ENCODE results near the gene IRS2.

The IRS2 gene

DNA sequence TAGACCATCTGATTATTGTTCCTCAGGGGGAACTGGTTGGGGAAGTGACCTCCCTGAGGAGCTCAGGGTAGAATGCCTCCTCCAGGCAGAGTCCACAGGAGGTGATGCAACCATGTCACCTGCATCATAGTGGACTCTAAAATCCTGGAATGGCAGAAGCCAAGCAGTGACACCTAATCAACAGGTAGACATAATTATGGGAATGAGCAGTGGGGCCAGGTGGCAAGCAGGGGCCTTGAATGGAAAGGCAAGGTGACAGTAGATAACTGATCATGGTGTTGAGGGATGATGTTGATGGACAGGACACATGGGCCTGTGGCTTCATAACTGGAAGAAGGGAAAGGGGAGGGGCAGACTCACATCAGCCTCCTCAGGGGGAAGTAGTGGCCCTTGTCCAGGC, 27.3 kb upstream of the IRS2 start:
- Histone ChIP-seq H3K4me3 (ENCODE audit: insufficient read depth, low read length, poor library complexity, severe bottlenecking) (no peak overlapping the region), H3K79me2 (ENCODE audit: insufficient read depth, low read length) (no peaks in the 10 kb centered on the region), H3K4me2 (ENCODE audit: low read depth, low read length, poor library complexity, severe bottlenecking) (no peak overlapping the region), H3K27ac (ENCODE audit: low read depth, low read length) (no peak overlapping the region), H3K27me3 (ENCODE audit: low read length) (no peaks in the 10 kb centered on the region), H3K9me3 (ENCODE audit: insufficient read depth, low read length) (no peaks in the 10 kb centered on the region), H4K20me1 (ENCODE audit: low read depth, low read length) (no peaks in the 10 kb centered on the region), H2AFZ (ENCODE audit: low read depth, low read length, severe bottlenecking) (no peak overlapping the region), H3K9me2 (replicated peaks; ENCODE audit: insufficient read depth, low read length) (no peaks in the 10 kb centered on the region), H3K9ac (ENCODE audit: low read length) (no peak overlapping the region), H3K36me3 (ENCODE audit: low read length) (no peaks in the 10 kb centered on the region), H3F3A (ENCODE audit: insufficient read depth) (no peaks in the 10 kb centered on the region)
- TF ChIP-seq, protein P1, sequence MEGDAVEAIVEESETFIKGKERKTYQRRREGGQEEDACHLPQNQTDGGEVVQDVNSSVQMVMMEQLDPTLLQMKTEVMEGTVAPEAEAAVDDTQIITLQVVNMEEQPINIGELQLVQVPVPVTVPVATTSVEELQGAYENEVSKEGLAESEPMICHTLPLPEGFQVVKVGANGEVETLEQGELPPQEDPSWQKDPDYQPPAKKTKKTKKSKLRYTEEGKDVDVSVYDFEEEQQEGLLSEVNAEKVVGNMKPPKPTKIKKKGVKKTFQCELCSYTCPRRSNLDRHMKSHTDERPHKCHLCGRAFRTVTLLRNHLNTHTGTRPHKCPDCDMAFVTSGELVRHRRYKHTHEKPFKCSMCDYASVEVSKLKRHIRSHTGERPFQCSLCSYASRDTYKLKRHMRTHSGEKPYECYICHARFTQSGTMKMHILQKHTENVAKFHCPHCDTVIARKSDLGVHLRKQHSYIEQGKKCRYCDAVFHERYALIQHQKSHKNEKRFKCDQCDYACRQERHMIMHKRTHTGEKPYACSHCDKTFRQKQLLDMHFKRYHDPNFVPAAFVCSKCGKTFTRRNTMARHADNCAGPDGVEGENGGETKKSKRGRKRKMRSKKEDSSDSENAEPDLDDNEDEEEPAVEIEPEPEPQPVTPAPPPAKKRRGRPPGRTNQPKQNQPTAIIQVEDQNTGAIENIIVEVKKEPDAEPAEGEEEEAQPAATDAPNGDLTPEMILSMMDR (IDR thresholded peaks at IDR 0.05; ENCODE audit: insufficient read depth, low read length, poor library complexity, severe bottlenecking): no peak
- no peak for TF ChIP-seq EZH2phosphoT487 (conservative IDR thresholded peaks at IDR 0.05; ENCODE audit: low read length)

DNA sequence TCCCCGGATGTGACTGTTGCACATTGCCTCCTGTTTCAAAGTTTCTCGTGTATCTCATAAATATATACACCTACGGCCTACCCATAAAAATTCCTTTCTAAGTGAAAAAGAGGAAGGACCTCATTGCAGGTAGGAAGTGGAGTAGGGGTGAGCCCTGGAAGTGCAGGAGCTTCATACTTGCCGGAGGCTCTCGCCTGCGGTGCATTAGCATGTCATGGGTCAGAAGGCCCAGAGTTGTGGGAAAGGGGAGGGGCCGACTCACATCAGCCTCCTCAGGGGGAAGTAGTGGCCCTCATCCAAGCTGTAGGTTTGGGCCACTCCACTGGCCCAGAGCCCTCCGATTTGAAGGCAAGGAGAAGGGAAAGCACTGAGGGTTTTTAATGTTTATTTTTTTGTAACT, 26.0 kb upstream of the IRS2 start:
- no peak for TF ChIP-seq EZH2phosphoT487 (conservative IDR thresholded peaks at IDR 0.05; ENCODE audit: low read length)
- TF ChIP-seq, protein P1 (IDR thresholded peaks at IDR 0.05; ENCODE audit: insufficient read depth, low read length, poor library complexity, severe bottlenecking): no peak
- Histone ChIP-seq H3K27ac (ENCODE audit: low read depth, low read length) (no peak overlapping the region), H3K36me3 (ENCODE audit: low read length) (no peaks in the 10 kb centered on the region)

DNA sequence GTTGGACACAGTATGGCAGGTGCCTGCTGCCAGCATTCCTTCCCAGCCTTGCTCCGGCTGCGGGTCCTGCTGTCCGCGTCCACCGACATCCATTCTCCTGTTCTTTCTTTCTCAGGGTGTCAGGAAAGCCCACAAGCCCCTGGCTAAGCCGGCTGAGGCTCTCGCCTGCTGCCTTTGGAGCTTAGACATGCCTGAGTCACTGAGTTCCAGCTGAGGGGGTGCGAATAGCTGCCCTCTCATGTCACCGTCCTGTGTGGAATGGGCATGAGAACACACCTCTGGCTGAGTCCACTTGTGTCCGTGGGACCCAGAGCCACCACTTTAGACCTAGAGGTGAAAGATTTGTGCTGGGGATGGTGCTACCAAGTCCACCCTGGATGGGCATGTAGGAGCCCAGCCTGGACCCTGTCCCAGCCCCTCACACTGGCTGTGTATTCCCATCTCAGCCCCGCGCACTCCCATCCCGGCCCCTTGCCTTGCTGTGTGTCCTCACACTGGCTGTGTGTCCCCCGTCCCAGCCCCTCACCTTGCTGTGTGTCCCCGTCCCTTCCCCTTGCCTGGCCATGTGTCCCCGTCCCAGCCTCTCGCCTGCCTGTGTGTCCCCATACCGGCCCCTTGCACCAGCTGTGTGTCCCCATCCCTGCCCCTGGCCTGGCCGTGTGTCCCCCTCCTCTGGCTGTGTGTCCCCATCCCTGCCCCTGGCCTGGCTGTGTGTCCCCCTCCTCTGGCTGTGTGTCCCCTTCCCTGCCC, 24.6 kb upstream of the IRS2 start:
- no peak overlapping the region for H3K27ac ChIP-seq (ENCODE audit: low read depth, low read length)
- H2AFZ ChIP-seq (ENCODE audit: low read depth, low read length, severe bottlenecking): no peak overlapping the region
- no peaks in the 10 kb centered on the region for H3F3A ChIP-seq (ENCODE audit: insufficient read depth)
- H4K20me1 ChIP-seq (ENCODE audit: low read depth, low read length): no peaks in the 10 kb centered on the region
- H3K9me2 ChIP-seq (replicated peaks; ENCODE audit: insufficient read depth, low read length): no peaks in the 10 kb centered on the region
- no peaks in the 10 kb centered on the region for H3K27me3 ChIP-seq (ENCODE audit: low read length)
- H3K9me3 ChIP-seq (ENCODE audit: insufficient read depth, low read length): no peaks in the 10 kb centered on the region
- H3K79me2 ChIP-seq (ENCODE audit: insufficient read depth, low read length): no peaks in the 10 kb centered on the region
- H3K36me3 ChIP-seq (ENCODE audit: low read length): no peaks in the 10 kb centered on the region
- H3K9ac ChIP-seq (ENCODE audit: low read length): no peak overlapping the region
- no peak overlapping the region for H3K4me3 ChIP-seq (ENCODE audit: insufficient read depth, low read length, poor library complexity, severe bottlenecking)
- no peak overlapping the region for H3K4me2 ChIP-seq (ENCODE audit: low read depth, low read length, poor library complexity, severe bottlenecking)
- TF ChIP-seq, protein P1 (IDR thresholded peaks at IDR 0.05; ENCODE audit: insufficient read depth, low read length, poor library complexity, severe bottlenecking): no peak
- TF ChIP-seq EZH2phosphoT487 (conservative IDR thresholded peaks at IDR 0.05; ENCODE audit: low read length): no peak

More for the DNA sequence above, 26.0 kb upstream of the IRS2 start:
- Histone ChIP-seq H4K20me1 (ENCODE audit: low read depth, low read length) (no peaks in the 10 kb centered on the region), H3K79me2 (ENCODE audit: insufficient read depth, low read length) (no peaks in the 10 kb centered on the region), H3K27me3 (ENCODE audit: low read length) (no peaks in the 10 kb centered on the region), H3K4me3 (ENCODE audit: insufficient read depth, low read length, poor library complexity, severe bottlenecking) (no peak overlapping the region), H3F3A (ENCODE audit: insufficient read depth) (no peaks in the 10 kb centered on the region), H3K9me2 (replicated peaks; ENCODE audit: insufficient read depth, low read length) (no peaks in the 10 kb centered on the region), H3K9me3 (ENCODE audit: insufficient read depth, low read length) (no peaks in the 10 kb centered on the region), H2AFZ (ENCODE audit: low read depth, low read length, severe bottlenecking) (no peak overlapping the region), H3K9ac (ENCODE audit: low read length) (no peak overlapping the region), H3K4me2 (ENCODE audit: low read depth, low read length, poor library complexity, severe bottlenecking) (no peak overlapping the region)
